ENCODE measurements around the gene SCT.

SCT gene

DNA sequence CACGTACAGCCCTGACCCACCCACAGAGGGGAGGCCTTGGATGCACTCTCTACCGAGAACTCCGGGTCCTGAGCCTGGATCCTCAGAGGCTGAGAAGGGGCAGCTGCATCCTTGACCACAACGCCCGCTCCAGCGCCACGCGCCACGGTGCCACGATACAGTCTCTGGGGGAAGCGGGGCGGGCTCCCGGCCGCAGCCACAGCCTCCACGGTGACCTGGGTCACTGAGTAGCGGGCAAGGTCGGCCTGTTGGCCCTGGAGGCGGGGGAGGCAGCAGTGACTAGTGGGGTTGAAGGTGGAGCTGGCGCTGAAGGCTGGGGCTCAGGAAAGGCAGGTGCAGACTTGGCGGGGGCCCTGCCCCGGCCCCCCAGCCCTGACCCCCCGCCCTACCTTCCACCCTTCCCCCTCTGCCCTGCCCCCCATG is 7.3 kb downstream of the SCT start:
- Histone ChIP-seq H2BK120ac (ENCODE audit: low read depth, low read length) (no peak overlapping the region), H3K4me3 (ENCODE audit: low read length) (no peak overlapping the region), H2BK15ac (replicated peaks; ENCODE audit: low read depth) (no peak overlapping the region), H3K79me1 (ENCODE audit: low read length) (no peaks in the 10 kb centered on the region), H3K18ac (ENCODE audit: low read length) (no peak overlapping the region), H3K23ac (ENCODE audit: low read length) (no peak overlapping the region), H3K4ac (ENCODE audit: low read depth, low read length) (no peak overlapping the region), H3K36me3 (ENCODE audit: control insufficient read depth, insufficient read depth, low read length) (no peaks in the 10 kb centered on the region), H3K56ac (ENCODE audit: low read length) (no peak overlapping the region), H3K27me3 (ENCODE audit: insufficient read depth, low read length, poor library complexity) (no peaks in the 10 kb centered on the region), H3K27ac (ENCODE audit: low read depth, low read length) (no peak overlapping the region), H3K79me2 (ENCODE audit: control insufficient read depth, insufficient read depth, low read length) (no peaks in the 10 kb centered on the region), H4K5ac (ENCODE audit: low read length) (no peak overlapping the region), H2AK5ac (ENCODE audit: low read length) (no peak overlapping the region), H3K4me2 (ENCODE audit: low read length) (no peak overlapping the region), H3K4me1 (ENCODE audit: control insufficient read depth, low read depth, low read length) (no peaks in the 10 kb centered on the region), H4K8ac (ENCODE audit: low read depth, low read length) (no peak overlapping the region), H2BK5ac (ENCODE audit: low read length) (no peak overlapping the region), H3K9ac (ENCODE audit: low read length) (no peak overlapping the region)
- WGBS (ENCODE audit: extremely low coverage, insufficient coverage, low lambda C conversion rate): no CpG with 5 or more reads among the region's 22 CpGs
- DNase-seq: no peak

DNA sequence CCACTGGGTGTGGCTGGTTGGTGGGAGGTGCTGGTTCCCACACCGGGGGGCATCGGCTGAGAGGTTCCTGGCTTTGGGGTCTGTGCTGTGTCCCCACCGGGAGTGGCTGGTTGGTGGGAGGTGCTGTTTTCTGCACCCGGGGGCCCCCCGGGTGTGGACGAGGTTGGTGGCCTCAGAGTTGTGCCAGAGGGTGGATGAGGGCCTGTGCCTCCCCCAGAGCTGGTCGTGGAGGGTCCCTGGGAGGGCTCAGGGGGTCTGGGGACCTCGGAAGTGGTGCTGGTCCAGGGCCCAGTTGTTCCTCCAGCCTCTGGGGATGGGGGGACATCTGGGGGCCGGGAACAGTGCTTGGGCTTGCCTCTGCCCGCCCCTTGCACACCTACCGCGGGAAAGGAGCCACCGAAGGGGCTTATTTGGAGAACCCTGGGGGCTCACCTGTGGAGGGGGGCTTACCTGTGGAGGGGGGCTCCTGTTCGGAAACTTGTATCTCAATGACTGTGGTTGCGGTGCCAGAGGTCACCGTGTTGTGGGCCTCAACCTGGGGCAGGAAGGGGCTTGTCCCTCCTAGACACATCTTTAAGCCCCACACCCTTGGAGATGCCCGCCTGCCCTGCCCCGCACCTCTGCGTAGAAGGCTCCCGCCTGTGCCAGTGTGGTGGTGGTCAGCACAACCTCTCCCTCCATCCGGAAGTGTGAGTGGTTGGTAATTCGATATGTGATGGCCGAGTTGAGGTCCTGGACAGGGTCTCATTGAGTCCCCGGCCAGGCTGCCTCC is 7.9 kb downstream of the SCT start:
- H3K23ac ChIP-seq (ENCODE audit: low read length): no peak overlapping the region
- H3K4me2 ChIP-seq (ENCODE audit: low read length): no peak overlapping the region
- H3K4me1 ChIP-seq (ENCODE audit: control insufficient read depth, low read depth, low read length): no peaks in the 10 kb centered on the region
- no peak overlapping the region for H2BK5ac ChIP-seq (ENCODE audit: low read length)
- no peak overlapping the region for H2BK15ac ChIP-seq (replicated peaks; ENCODE audit: low read depth)
- H3K4ac ChIP-seq (ENCODE audit: low read depth, low read length): no peak overlapping the region
- H3K27ac ChIP-seq (ENCODE audit: low read depth, low read length): no peak overlapping the region
- H4K5ac ChIP-seq (ENCODE audit: low read length): no peak overlapping the region
- H2AK5ac ChIP-seq (ENCODE audit: low read length): no peak overlapping the region
- no CpG with 5 or more reads among the region's 24 CpGs for WGBS (ENCODE audit: extremely low coverage, insufficient coverage, low lambda C conversion rate)
- H3K36me3 ChIP-seq (ENCODE audit: control insufficient read depth, insufficient read depth, low read length): no peaks in the 10 kb centered on the region
- no peak overlapping the region for H3K9ac ChIP-seq (ENCODE audit: low read length)
- no peak overlapping the region for H2BK120ac ChIP-seq (ENCODE audit: low read depth, low read length)
- no peak overlapping the region for H3K18ac ChIP-seq (ENCODE audit: low read length)
- DNase-seq: no peak
- H4K8ac ChIP-seq (ENCODE audit: low read depth, low read length): no peak overlapping the region
- no peaks in the 10 kb centered on the region for H3K79me2 ChIP-seq (ENCODE audit: control insufficient read depth, insufficient read depth, low read length)
- H3K79me1 ChIP-seq (ENCODE audit: low read length): peaks cover under 1% of the 10 kb centered on the region
- H3K56ac ChIP-seq (ENCODE audit: low read length): no peak overlapping the region
- H3K4me3 ChIP-seq (ENCODE audit: low read length): no peak overlapping the region
- no peaks in the 10 kb centered on the region for H3K27me3 ChIP-seq (ENCODE audit: insufficient read depth, low read length, poor library complexity)

DNA sequence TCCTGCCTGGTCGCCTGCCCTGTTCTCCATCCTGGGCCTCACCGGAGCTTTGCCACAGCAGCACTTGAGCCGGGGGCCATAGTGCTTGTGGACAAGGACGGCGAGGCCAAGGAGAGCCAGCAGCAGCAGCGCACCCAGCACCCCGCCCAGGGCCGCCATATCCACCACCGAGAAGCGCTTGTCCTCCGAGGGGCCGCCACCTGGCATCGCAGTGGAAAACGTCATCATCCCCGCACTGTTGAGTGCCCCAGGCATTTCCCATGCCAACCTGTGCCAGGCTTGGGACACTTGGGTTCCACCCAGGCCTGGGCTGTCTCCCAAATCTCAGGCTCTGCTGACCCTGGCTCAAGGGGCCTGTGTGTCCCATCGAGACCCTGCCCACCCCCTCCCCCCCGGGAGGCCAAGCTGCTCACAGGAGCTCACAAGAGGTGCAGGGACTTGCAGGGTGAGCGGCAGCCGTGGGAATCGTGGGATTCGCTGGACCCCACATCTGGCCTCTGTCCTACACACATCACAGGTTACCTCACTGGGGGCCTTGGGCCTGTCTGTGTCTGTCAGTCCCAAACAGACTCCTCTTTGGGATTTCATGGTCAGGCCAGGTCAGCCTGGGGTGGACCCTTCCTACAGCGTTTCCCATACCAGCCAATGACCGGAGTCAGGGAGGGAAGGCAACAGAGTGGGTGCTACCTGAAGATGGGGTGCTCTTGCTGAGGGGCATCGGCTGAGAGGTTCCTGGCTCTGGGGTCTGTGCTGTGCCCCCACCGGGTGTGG is 8.9 kb downstream of the SCT start:
- no peaks in the 10 kb centered on the region for H3K79me2 ChIP-seq (ENCODE audit: control insufficient read depth, insufficient read depth, low read length)
- H3K23ac ChIP-seq (ENCODE audit: low read length): no peak overlapping the region
- no peak overlapping the region for H2AK5ac ChIP-seq (ENCODE audit: low read length)
- no peak overlapping the region for H4K8ac ChIP-seq (ENCODE audit: low read depth, low read length)
- no peaks in the 10 kb centered on the region for H3K27me3 ChIP-seq (ENCODE audit: insufficient read depth, low read length, poor library complexity)
- no peak overlapping the region for H3K27ac ChIP-seq (ENCODE audit: low read depth, low read length)
- no CpG with 5 or more reads among the region's 25 CpGs for WGBS (ENCODE audit: extremely low coverage, insufficient coverage, low lambda C conversion rate)
- H2BK5ac ChIP-seq (ENCODE audit: low read length): no peak overlapping the region
- H3K18ac ChIP-seq (ENCODE audit: low read length): no peak overlapping the region
- no peak overlapping the region for H2BK120ac ChIP-seq (ENCODE audit: low read depth, low read length)
- H3K79me1 ChIP-seq (ENCODE audit: low read length): peaks cover 2% of the 10 kb centered on the region
- no peak overlapping the region for H3K9ac ChIP-seq (ENCODE audit: low read length)
- H4K5ac ChIP-seq (ENCODE audit: low read length): no peak overlapping the region
- H3K4me1 ChIP-seq (ENCODE audit: control insufficient read depth, low read depth, low read length): no peaks in the 10 kb centered on the region
- H3K56ac ChIP-seq (ENCODE audit: low read length): no peak overlapping the region
- H3K4me3 ChIP-seq (ENCODE audit: low read length): no peak overlapping the region
- no peak overlapping the region for H3K4ac ChIP-seq (ENCODE audit: low read depth, low read length)
- H3K4me2 ChIP-seq (ENCODE audit: low read length): no peak overlapping the region
- H2BK15ac ChIP-seq (replicated peaks; ENCODE audit: low read depth): no peak overlapping the region
- no peaks in the 10 kb centered on the region for H3K36me3 ChIP-seq (ENCODE audit: control insufficient read depth, insufficient read depth, low read length)
- DNase-seq: no peak

DNA sequence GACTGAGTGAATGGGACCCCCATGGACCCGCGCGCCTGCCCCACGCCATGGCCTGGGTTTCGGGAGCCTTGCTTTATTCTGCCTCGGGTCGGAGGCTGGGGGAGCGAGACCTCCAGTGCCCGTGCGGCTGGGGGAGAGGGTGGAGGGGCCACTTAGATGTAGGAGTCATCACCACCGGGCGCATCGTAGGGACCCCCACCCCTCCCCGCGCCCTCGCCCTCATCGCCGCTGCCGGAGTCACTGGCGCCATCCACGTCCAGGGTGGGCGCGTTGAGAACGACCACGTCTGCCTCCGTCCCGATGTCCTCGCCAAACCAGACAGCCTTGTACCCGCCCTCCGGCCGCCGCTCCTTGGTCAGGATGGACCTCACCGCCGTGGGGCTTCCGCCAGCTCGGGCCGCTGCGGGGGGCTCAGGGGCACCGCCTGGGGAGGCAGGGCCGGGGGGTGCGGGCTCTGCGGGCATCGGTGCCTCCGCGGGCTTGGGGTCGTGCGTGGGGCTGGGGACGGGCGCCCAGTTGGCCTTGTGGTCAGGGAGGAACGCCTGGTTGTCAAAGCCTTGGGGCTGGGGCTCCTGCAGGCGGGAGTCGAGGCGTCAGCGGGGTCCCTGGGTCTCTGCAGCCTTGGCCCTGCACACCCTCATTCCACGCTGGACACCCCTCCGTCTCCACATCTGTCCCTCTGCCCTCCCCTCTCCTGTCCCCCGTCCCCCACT is 9.6 kb downstream of the SCT start:
- Histone ChIP-seq H3K4me2 (ENCODE audit: low read length) (no peak overlapping the region), H2AK5ac (ENCODE audit: low read length) (no peak overlapping the region), H3K79me2 (ENCODE audit: control insufficient read depth, insufficient read depth, low read length) (no peaks in the 10 kb centered on the region), H2BK120ac (ENCODE audit: low read depth, low read length) (no peak overlapping the region), H3K18ac (ENCODE audit: low read length) (no peak overlapping the region), H2BK5ac (ENCODE audit: low read length) (no peak overlapping the region), H3K9ac (ENCODE audit: low read length) (no peak overlapping the region), H2BK15ac (replicated peaks; ENCODE audit: low read depth) (no peak overlapping the region), H3K4me1 (ENCODE audit: control insufficient read depth, low read depth, low read length) (no peaks in the 10 kb centered on the region), H4K5ac (ENCODE audit: low read length) (no peak overlapping the region), H4K8ac (ENCODE audit: low read depth, low read length) (no peak overlapping the region), H3K23ac (ENCODE audit: low read length) (no peak overlapping the region), H3K36me3 (ENCODE audit: control insufficient read depth, insufficient read depth, low read length) (no peaks in the 10 kb centered on the region), H3K4me3 (ENCODE audit: low read length) (no peak overlapping the region), H3K56ac (ENCODE audit: low read length) (no peak overlapping the region), H3K27me3 (ENCODE audit: insufficient read depth, low read length, poor library complexity) (no peaks in the 10 kb centered on the region), H3K27ac (ENCODE audit: low read depth, low read length) (no peak overlapping the region), H3K79me1 (ENCODE audit: low read length) (peaks cover 2% of the 10 kb centered on the region), H3K4ac (ENCODE audit: low read depth, low read length) (no peak overlapping the region)
- no peak for DNase-seq
- no CpG with 5 or more reads among the region's 57 CpGs for WGBS (ENCODE audit: extremely low coverage, insufficient coverage, low lambda C conversion rate)

DNA sequence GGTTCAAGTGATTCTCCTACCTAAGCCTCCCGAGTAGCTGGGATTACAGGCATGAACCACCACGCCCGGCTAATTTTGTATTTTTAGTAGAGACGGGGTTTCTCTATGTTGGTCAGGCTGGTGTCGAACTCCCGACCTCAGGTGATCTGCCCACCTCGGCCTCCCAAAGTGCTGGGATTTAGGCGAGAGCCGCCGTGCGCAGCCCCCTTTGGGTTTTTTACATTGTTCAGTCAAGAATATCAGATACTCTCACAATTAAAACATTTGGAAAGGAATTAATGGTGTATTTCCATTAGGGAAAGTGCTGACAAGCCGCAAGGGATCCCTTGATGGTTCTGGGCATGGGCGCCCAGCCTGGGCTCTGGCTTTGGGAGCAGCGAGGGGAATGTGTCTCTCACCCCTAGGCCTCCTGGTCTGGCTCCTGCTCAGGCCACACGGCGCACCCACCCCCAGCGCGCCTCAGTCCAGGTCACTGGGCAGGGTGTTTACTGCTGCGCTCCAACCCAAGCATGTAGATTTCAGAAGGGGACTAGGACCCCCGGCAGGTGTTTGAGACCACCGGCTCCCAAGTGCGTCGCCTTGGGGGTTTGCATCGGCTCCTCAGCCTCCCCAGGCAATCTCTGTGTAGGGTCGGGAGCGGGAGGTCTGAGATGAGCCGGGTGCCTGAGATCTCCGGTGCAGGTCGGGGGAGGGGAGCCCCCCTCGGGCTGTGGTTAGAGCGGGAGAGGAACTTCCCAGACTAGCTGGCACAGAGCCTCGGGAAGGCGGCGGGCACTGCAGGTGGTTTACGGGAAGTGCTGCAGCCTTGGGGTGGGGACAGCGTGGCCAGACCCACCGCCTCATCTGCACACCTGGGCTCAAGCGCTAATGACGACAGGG is 10.4 kb downstream of the SCT start:
- Histone ChIP-seq H3K27me3 (ENCODE audit: insufficient read depth, low read length, poor library complexity) (no peaks in the 10 kb centered on the region), H3K23ac (ENCODE audit: low read length) (no peak overlapping the region), H4K5ac (ENCODE audit: low read length) (no peak overlapping the region), H3K9ac (ENCODE audit: low read length) (no peak overlapping the region), H3K36me3 (ENCODE audit: control insufficient read depth, insufficient read depth, low read length) (peaks cover 1% of the 10 kb centered on the region), H2BK120ac (ENCODE audit: low read depth, low read length) (no peak overlapping the region), H2BK5ac (ENCODE audit: low read length) (no peak overlapping the region), H3K79me2 (ENCODE audit: control insufficient read depth, insufficient read depth, low read length) (no peaks in the 10 kb centered on the region), H4K8ac (ENCODE audit: low read depth, low read length) (no peak overlapping the region), H3K18ac (ENCODE audit: low read length) (no peak overlapping the region), H3K79me1 (ENCODE audit: low read length) (peaks cover 2% of the 10 kb centered on the region), H3K4me3 (ENCODE audit: low read length) (no peak overlapping the region), H3K4me2 (ENCODE audit: low read length) (no peak overlapping the region), H3K4me1 (ENCODE audit: control insufficient read depth, low read depth, low read length) (no peaks in the 10 kb centered on the region), H3K27ac (ENCODE audit: low read depth, low read length) (no peak overlapping the region), H2BK15ac (replicated peaks; ENCODE audit: low read depth) (no peak overlapping the region), H2AK5ac (ENCODE audit: low read length) (no peak overlapping the region), H3K56ac (ENCODE audit: low read length) (peak overlapping the region; percentile 79), H3K4ac (ENCODE audit: low read depth, low read length) (no peak overlapping the region)
- no CpG with 5 or more reads among the region's 39 CpGs for WGBS (ENCODE audit: extremely low coverage, insufficient coverage, low lambda C conversion rate)
- DNase-seq: no peak
